PC-3 (cell line): ENCODE measurements around the gene WDR45.

Source experiments
- EZH2 ChIP-seq: fragments of 300-600 bp; sonication (generic); IDR thresholded peaks from one replicate; pipeline ENCODE4 v1.6.1; 2017; ENCODE audit warnings: antibody characterized with exemption, mild to moderate bottlenecking, low read length; ENCODE audit not compliant: unreplicated experiment
- EZH2phosphoT487 ChIP-seq: fragments of 300-600 bp; sonication (generic); IDR thresholded peaks from 2 replicates; pipeline ENCODE4 v1.6.1; 2018; ENCODE audit warnings: mild to moderate bottlenecking, antibody characterized with exemption, low read length, borderline replicate concordance
- TF ChIP-seq, protein P1 (sequence below): fragments of 300-600 bp; sonication (generic); conservative IDR thresholded peaks from 2 replicates; pipeline ENCODE4 v1.5.1; 2017; ENCODE audit warnings: antibody characterized with exemption, low read depth, mild to moderate bottlenecking, low read length

DNA sequence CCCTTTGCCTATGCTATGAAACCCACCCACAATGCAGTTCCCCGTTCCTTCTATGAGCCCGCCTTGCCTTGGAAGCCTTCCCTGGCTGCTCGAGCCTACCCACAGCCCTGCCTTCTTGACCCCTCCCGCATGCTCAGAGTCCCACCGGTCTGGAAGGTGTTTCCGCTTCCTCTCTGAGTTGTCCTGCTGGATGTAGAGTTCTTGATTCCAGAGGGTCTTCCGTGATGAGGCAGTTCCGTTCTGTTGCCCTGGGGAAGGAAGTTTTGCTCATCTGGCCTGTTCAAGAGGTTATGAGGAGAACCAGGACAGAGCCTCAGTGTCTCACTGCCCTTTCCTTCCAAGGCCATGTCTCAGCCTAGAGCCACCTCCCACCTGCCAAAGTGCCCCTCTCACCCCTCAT lies 36.4 kb upstream of the WDR45 start:
- TF ChIP-seq, protein P1, sequence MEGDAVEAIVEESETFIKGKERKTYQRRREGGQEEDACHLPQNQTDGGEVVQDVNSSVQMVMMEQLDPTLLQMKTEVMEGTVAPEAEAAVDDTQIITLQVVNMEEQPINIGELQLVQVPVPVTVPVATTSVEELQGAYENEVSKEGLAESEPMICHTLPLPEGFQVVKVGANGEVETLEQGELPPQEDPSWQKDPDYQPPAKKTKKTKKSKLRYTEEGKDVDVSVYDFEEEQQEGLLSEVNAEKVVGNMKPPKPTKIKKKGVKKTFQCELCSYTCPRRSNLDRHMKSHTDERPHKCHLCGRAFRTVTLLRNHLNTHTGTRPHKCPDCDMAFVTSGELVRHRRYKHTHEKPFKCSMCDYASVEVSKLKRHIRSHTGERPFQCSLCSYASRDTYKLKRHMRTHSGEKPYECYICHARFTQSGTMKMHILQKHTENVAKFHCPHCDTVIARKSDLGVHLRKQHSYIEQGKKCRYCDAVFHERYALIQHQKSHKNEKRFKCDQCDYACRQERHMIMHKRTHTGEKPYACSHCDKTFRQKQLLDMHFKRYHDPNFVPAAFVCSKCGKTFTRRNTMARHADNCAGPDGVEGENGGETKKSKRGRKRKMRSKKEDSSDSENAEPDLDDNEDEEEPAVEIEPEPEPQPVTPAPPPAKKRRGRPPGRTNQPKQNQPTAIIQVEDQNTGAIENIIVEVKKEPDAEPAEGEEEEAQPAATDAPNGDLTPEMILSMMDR, result no peak
- no peak for TF ChIP-seq EZH2
- TF ChIP-seq EZH2phosphoT487, result no peak
